Measurements from ENCODE around the gene RFNG. TPM values are rescaled to one million over a fixed set of nuclear protein-coding genes. Genes with fewer than 3 reads are reported as not detected.

The RFNG gene
- total and polyA plus RNA-seq, 9 donors: 20.9 to 61.3 (median 44.7) TPM

DNA sequence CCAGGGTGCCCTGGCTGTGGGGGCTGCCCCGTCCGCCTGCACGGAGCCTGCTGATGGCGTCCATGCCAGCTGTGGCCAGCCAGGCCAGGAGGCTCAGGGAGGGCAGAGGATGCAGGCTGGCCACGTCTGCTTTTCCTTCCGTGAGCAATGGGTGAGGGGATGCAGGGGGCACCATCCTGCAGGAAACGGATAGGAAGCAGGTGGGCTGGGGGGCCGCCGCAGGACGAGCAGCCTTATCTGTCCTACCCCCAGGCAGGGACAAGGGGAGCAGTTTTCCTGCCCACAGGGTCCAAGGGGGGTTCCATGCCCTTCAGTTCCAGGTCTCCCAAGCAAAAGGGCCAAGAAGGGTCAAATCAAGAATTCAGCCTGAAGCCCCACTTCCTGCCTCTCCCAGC is 7.2 kb upstream of the RFNG start:
- no peaks in the 10 kb centered on the region for H3K9me3 ChIP-seq
- H3K36me3 ChIP-seq: no peaks in the 10 kb centered on the region
- H3K27ac ChIP-seq: no peak overlapping the region
- no peaks in the 10 kb centered on the region for H3K27me3 ChIP-seq
- H3K4me1 ChIP-seq (ENCODE audit: insufficient read depth): no peaks in the 10 kb centered on the region
- no peak overlapping the region for H3K4me3 ChIP-seq
- 76 to 83% (median 76%) methylated on average over 10 of the region's 10 CpGs for WGBS, 3 donors
- TF ChIP-seq POLR2A (IDR thresholded peaks at IDR 0.05) (no peak), EP300 (IDR thresholded peaks at IDR 0.05) (no peak)
- TF ChIP-seq, protein P1, sequence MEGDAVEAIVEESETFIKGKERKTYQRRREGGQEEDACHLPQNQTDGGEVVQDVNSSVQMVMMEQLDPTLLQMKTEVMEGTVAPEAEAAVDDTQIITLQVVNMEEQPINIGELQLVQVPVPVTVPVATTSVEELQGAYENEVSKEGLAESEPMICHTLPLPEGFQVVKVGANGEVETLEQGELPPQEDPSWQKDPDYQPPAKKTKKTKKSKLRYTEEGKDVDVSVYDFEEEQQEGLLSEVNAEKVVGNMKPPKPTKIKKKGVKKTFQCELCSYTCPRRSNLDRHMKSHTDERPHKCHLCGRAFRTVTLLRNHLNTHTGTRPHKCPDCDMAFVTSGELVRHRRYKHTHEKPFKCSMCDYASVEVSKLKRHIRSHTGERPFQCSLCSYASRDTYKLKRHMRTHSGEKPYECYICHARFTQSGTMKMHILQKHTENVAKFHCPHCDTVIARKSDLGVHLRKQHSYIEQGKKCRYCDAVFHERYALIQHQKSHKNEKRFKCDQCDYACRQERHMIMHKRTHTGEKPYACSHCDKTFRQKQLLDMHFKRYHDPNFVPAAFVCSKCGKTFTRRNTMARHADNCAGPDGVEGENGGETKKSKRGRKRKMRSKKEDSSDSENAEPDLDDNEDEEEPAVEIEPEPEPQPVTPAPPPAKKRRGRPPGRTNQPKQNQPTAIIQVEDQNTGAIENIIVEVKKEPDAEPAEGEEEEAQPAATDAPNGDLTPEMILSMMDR (IDR thresholded peaks at IDR 0.05): no peak
- intact Hi-C loops (cut with DNase I): loop anchor here in 1 of 4 donors (10.0 kb wide), 1 partner anchor 64 kb away; no protein-coding TSS in a partner anchor
- peak in 1 of 5 donors; percentile 9 for DNase-seq

DNA sequence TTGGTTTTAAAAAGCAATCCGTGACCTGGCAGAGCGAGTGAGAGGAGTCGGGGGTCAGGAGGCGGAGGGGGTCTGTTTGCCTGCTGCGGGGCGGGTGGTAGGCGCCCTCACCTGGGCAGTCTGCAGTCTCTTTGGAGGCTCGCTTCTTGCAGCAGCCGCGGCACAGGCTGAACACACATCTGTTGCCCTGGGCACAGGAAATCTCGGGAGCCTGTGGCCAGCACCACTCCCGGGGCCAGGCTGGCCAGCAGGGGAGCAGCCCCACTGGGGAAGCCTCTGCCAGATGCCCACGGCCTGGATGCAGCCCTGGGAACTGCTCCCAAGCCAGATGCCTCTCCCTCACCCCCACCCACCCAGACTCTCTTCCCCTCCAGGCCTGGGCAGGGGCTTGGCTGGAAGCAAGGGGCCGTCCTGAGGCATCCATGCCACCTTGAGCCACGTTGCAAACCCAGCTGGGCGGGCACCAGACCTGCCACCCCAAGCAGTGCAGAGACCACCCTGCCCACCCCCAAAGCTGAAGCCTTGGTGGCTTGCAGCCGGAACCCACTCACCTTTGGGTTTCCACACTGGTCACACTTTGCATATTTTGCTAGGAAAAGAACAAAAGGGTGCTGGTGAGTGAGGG is 6.7 kb upstream of the RFNG start:
- Histone ChIP-seq H3K4me3 (no peak overlapping the region), H3K27me3 (no peaks in the 10 kb centered on the region), H3K36me3 (no peaks in the 10 kb centered on the region), H3K9me3 (no peaks in the 10 kb centered on the region), H3K27ac (no peak overlapping the region), H3K4me1 (ENCODE audit: insufficient read depth) (no peaks in the 10 kb centered on the region)
- TF ChIP-seq, protein P1 (IDR thresholded peaks at IDR 0.05): no peak
- no peak for TF ChIP-seq POLR2A (IDR thresholded peaks at IDR 0.05)
- no peak for TF ChIP-seq EP300 (IDR thresholded peaks at IDR 0.05)
- peak in 2 of 5 donors; percentile 8 to 14 for DNase-seq
- intact Hi-C loops (cut with DNase I): loop anchor here in 1 of 4 donors (10.0 kb wide), 1 partner anchor 64 kb away; no protein-coding TSS in a partner anchor
- WGBS, 3 donors: 65 to 72% (median 69%) methylated on average over 17 of the region's 17 CpGs

DNA sequence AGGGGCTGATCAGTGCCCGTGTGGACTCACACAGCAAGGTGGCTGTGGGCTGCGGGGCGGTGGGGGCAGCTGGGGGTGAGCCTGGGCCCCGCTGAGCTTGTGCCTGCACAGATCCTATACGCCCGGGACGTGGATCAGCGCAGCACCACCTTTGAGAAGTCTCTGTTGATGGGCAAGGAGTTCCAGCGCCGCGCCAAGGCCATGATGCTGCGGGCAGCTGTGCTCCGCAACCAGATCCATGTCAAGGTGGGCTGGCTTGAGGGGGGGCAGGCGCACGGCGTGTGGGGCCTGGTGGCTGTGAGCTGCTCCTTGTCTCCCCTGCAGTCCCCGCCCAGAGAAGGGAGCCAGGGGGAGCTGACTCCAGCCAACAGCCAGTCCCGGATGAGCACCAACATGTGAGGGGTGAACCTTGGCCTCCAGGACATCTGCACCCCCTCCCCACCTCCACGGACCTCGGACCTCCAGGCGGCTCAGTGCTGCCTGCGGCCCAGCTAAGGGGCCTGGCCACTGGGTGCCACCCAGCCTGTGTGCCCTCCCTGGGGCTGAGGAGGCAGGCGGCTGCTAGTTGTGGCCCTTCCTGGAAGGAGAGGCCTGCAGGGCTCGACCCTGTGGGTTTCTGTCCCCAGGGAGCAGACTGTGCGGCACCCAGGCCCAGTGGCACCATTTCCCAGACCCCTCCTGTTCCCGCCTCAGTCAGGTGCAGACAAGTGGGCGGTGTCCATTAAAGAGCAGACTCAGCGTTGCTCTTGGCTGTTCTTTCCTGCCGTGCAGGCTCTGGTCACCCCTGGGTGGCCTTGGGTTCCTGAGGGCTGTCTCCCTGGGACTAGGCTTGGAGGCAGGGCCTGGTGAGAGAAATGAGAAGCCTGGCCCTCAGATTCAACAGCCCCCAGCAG is 5.4 kb upstream of the RFNG start:
- Histone ChIP-seq H3K4me3 (no peak overlapping the region), H3K9me3 (no peaks in the 10 kb centered on the region), H3K36me3 (no peaks in the 10 kb centered on the region), H3K27ac (no peak overlapping the region), H3K27me3 (no peaks in the 10 kb centered on the region), H3K4me1 (ENCODE audit: insufficient read depth) (no peaks in the 10 kb centered on the region)
- WGBS, 3 donors: 75 to 81% (median 78%) methylated on average over 28 to 29 of the region's 29 CpGs
- intact Hi-C loops (cut with DNase I): loop anchor here in 1 of 4 donors (10.0 kb wide), 1 partner anchor 62 kb away; no protein-coding TSS in a partner anchor
- TF ChIP-seq POLR2A (IDR thresholded peaks at IDR 0.05) (no peak), EP300 (IDR thresholded peaks at IDR 0.05) (no peak)
- TF ChIP-seq, protein P1 (IDR thresholded peaks at IDR 0.05): no peak
- DNase-seq: peak in 3 of 5 donors; percentile 10 to 34 (median 17)

DNA sequence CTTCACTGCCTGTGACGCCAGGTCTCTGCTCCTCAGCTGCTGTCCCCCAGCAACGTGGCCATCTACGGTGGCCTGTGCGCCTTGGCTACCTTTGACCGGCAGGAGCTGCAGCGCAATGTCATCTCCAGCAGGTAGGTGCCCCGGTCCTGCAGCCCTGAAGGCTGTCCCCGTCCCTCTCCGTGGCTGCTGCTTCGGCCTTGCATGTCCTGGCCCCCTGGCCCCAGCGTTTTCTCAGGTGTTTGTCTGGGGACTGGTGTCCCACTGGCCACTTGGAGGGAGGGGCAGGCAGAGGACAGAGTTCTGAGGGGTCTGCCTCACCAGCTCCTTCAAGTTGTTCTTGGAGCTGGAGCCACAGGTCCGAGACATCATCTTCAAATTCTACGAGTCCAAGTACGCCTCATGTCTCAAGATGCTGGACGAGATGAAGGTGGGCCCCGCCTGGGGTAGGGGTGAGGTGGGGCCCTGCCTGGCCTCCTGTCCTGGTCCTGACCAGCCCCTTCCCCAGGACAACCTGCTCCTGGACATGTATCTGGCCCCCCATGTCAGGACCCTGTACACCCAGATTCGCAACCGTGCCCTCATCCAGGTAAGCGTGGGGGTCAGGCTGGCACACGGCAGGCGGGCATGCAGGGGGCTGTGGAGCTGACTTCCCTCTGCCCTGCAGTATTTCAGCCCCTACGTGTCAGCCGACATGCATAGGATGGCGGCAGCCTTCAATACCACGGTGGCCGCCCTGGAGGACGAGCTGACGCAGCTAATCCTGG is 4.5 kb upstream of the RFNG start:
- intact Hi-C loops (cut with DNase I): loop anchor here in 1 of 4 donors (10.0 kb wide), 1 partner anchor 61 kb away; no protein-coding TSS in a partner anchor
- Histone ChIP-seq H3K4me3 (no peak overlapping the region), H3K36me3 (no peaks in the 10 kb centered on the region), H3K4me1 (ENCODE audit: insufficient read depth) (no peaks in the 10 kb centered on the region), H3K27ac (no peak overlapping the region), H3K27me3 (no peaks in the 10 kb centered on the region), H3K9me3 (no peaks in the 10 kb centered on the region)
- peak in 1 of 5 donors; percentile 17 for DNase-seq
- 83 to 89% (median 86%) methylated on average over 28 of the region's 28 CpGs for WGBS, 3 donors
- TF ChIP-seq POLR2A (IDR thresholded peaks at IDR 0.05) (no peak), EP300 (IDR thresholded peaks at IDR 0.05) (no peak)
- TF ChIP-seq, protein P1 (IDR thresholded peaks at IDR 0.05): no peak
